ENCODE data around the gene ACSF2.

ACSF2 gene

DNA sequence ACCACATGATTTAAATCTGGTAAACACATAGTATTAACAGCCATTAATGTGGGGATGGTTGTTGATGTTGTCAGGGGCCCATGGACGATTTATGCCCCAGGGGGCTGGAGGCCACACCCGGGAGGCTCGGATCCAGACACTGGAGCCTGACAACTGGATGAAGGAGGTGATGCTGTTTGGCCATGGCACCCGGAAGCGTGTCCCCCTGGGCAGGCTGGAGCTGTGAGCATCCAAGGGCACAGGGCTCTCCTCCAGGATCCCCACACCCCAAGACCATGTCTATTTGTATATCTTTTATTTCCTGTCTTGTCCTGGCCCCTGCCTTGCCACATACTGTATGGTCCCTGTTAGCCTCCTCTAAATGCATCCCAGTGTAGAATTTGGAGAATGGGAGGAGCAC is 57.2 kb downstream of the ACSF2 start:
- Histone ChIP-seq H3K79me2 (ENCODE audit: low read length) (peaks cover 9% of the 10 kb centered on the region), H3K4me3 (ENCODE audit: low read length) (no peak overlapping the region), H3K27ac (ENCODE audit: low read length) (no peak overlapping the region), H3K27me3 (replicated peaks; ENCODE audit: insufficient read depth, low read length) (no peaks in the 10 kb centered on the region), H3F3A (ENCODE audit: insufficient read depth, low read length) (peaks cover 10% of the 10 kb centered on the region), H2AFZ (ENCODE audit: low read length) (no peak overlapping the region), H3K9ac (ENCODE audit: low read length) (no peak overlapping the region), H4K20me1 (ENCODE audit: insufficient read depth, low read length) (no peaks in the 10 kb centered on the region), H3K36me3 (replicated peaks; ENCODE audit: insufficient read depth, low read length) (no peaks in the 10 kb centered on the region; the same call in 1 of the 2 replicates), H3K4me2 (ENCODE audit: low read depth, low read length) (no peak overlapping the region), H3K9me2 (replicated peaks; ENCODE audit: insufficient read depth, low read length) (no peaks in the 10 kb centered on the region), H3K4me1 (ENCODE audit: low read length) (peaks cover 6% of the 10 kb centered on the region; the same call in 1 of the 2 replicates), H3K9me3 (replicated peaks; ENCODE audit: insufficient read depth, low read length) (no peaks in the 10 kb centered on the region)
- DNase-seq = no peak
- no peak for TF ChIP-seq EZH2phosphoT487 (IDR thresholded peaks at IDR 0.05; ENCODE audit: low read length)
- no peak for TF ChIP-seq CTCF (IDR thresholded peaks at IDR 0.05; ENCODE audit: low read length)
- TF ChIP-seq EZH2 (optimal IDR thresholded peaks at IDR 0.05; ENCODE audit: low read depth, low read length) = no peak

DNA sequence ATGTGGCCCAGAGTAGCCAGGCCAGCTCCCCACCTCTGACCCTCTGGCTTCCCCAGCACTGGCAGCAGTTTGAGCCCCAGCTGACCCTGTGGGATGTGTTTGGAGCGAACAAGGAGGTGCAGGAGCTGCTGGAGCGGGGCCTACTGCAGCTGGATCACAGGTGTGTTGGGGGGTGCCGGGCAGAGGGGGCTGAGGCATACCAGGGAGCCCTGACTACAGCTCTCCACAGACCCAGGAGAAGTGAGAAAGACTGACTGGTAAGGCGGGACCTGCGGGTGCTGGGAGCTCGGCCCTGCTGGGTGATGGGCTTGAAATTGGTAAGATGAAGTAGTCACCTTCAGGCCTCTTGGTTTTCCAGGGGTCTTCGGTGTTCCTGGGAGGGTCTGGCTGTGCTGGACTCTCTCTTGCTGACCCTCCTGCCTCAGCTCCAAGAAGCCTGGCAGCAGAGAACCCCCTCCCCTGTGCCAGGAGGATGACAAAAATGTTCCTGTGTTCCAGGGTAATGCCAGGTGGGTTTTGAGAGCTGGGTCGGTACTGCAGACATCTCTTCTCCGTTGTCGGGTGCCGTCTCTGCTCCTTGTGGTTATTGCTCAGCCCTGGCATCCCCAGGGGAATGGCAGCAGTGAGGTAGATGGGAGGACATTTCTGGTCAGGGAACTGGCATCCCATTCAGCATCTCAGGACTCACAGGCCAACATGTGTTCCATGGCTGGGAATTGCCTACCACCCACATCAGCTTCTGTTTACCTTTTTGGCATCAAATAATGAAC is 58.6 kb downstream of the ACSF2 start:
- Histone ChIP-seq H3K9ac (ENCODE audit: low read length) (no peak overlapping the region), H3K4me2 (ENCODE audit: low read depth, low read length) (no peak overlapping the region), H4K20me1 (ENCODE audit: insufficient read depth, low read length) (no peaks in the 10 kb centered on the region), H2AFZ (ENCODE audit: low read length) (no peak overlapping the region), H3K9me2 (replicated peaks; ENCODE audit: insufficient read depth, low read length) (no peaks in the 10 kb centered on the region), H3K27ac (ENCODE audit: low read length) (no peak overlapping the region), H3K27me3 (replicated peaks; ENCODE audit: insufficient read depth, low read length) (no peaks in the 10 kb centered on the region), H3K9me3 (replicated peaks; ENCODE audit: insufficient read depth, low read length) (no peaks in the 10 kb centered on the region), H3K79me2 (ENCODE audit: low read length) (peaks cover 9% of the 10 kb centered on the region), H3K4me1 (ENCODE audit: low read length) (peaks cover 3% of the 10 kb centered on the region; the same call in 1 of the 2 replicates), H3K36me3 (replicated peaks; ENCODE audit: insufficient read depth, low read length) (no peaks in the 10 kb centered on the region; the same call in 1 of the 2 replicates), H3K4me3 (ENCODE audit: low read length) (no peak overlapping the region), H3F3A (ENCODE audit: insufficient read depth, low read length) (no peaks in the 10 kb centered on the region)
- no peak for DNase-seq
- no peak for TF ChIP-seq EZH2phosphoT487 (IDR thresholded peaks at IDR 0.05; ENCODE audit: low read length)

DNA sequence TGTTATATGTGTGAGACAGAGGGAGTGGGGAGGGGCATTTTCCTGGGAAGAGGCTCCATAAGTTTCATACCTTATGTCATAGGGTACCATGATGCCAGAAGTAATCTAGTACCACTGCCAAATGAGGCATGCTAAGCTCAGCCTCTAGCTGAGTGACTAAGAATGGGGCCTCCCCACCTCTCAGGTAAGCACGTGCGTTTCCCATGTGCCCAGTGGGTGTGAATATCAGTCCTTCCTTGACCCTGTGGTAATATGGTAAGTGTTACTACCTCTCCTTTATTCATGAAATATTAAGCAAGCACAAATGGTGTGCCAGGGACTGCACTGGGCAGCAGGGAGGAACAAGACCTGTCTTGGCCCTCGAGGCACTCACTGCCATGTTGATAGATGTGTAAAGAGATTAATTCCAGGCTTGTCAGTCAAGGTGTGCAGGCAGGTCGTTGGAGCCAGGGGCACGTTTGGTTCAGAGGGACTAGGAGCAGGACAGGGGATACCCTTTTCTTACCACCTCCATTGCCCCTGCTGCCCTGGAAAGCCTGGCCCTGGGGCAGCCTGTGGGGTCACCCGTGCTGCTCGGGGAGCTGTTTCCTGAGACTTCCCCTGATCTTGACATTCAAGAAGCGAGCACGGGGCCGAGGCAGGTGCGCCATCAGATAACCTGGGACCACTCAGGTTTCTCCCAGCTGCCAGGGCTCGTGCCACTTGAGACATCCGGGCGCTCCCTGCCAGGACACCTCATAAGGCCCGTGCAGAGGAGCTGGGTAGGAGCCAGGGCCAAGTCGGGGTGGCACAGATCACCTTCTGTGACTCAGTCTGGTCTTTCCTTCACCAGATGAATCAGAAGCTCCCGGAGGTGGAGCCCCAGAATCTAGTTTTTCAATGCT is 61.4 kb downstream of the ACSF2 start:
- no peak overlapping the region for H3K4me2 ChIP-seq (ENCODE audit: low read depth, low read length)
- H3K9me2 ChIP-seq (replicated peaks; ENCODE audit: insufficient read depth, low read length) = no peaks in the 10 kb centered on the region
- no peaks in the 10 kb centered on the region for H3K79me2 ChIP-seq (ENCODE audit: low read length)
- H3K4me3 ChIP-seq (ENCODE audit: low read length) = no peak overlapping the region
- H3K9me3 ChIP-seq (replicated peaks; ENCODE audit: insufficient read depth, low read length) = no peaks in the 10 kb centered on the region
- no peak overlapping the region for H3K27ac ChIP-seq (ENCODE audit: low read length)
- H3F3A ChIP-seq (ENCODE audit: insufficient read depth, low read length) = no peaks in the 10 kb centered on the region
- no peaks in the 10 kb centered on the region for H3K4me1 ChIP-seq (ENCODE audit: low read length)
- H3K36me3 ChIP-seq (replicated peaks; ENCODE audit: insufficient read depth, low read length) = no peaks in the 10 kb centered on the region; the same call in 1 of the 2 replicates
- H3K27me3 ChIP-seq (replicated peaks; ENCODE audit: insufficient read depth, low read length) = no peaks in the 10 kb centered on the region
- no peak for TF ChIP-seq EZH2 (optimal IDR thresholded peaks at IDR 0.05; ENCODE audit: low read depth, low read length)
- TF ChIP-seq EZH2phosphoT487 (IDR thresholded peaks at IDR 0.05; ENCODE audit: low read length) = no peak
- TF ChIP-seq CTCF (IDR thresholded peaks at IDR 0.05; ENCODE audit: low read length) = no peak
- H2AFZ ChIP-seq (ENCODE audit: low read length) = no peak overlapping the region
- no peak for DNase-seq
- H3K9ac ChIP-seq (ENCODE audit: low read length) = no peak overlapping the region
- H4K20me1 ChIP-seq (ENCODE audit: insufficient read depth, low read length) = no peaks in the 10 kb centered on the region
